Esophagus mucosa (tissue), 1 donor: ENCODE measurements around the gene CYP21A2. TPM values are rescaled to one million over a fixed set of nuclear protein-coding genes. Genes with fewer than 3 reads are reported as not detected.
A peak's percentile ranks its signal among the peaks of the same experiment; 100 is the strongest.

Source experiments
- ATAC-seq: fragments of 200-7000 bp; cut with Tn5 transposase; one replicate; pipeline ENCODE4 v1.9.1; 2020
- total RNA-seq: library from RNA; stranded (reverse); gene quantifications from one replicate; pipeline ENCODE4 v1.2.4, GENCODE V29; 2023
- donor health status: DM: yes; HTN: yes; CAD: no.

The CYP21A2 gene
- total RNA-seq, 1 donor from 2014 or later: 0.60 TPM

GRCh38 chr6:32083812-32084768 is 45.9 kb downstream of the CYP21A2 start:
- ATAC-seq: no peak

- no peak for ATAC-seq
Measured at GRCh38 chr6:32084780-32085179, 46.6 kb downstream of the CYP21A2 start.

DNA sequence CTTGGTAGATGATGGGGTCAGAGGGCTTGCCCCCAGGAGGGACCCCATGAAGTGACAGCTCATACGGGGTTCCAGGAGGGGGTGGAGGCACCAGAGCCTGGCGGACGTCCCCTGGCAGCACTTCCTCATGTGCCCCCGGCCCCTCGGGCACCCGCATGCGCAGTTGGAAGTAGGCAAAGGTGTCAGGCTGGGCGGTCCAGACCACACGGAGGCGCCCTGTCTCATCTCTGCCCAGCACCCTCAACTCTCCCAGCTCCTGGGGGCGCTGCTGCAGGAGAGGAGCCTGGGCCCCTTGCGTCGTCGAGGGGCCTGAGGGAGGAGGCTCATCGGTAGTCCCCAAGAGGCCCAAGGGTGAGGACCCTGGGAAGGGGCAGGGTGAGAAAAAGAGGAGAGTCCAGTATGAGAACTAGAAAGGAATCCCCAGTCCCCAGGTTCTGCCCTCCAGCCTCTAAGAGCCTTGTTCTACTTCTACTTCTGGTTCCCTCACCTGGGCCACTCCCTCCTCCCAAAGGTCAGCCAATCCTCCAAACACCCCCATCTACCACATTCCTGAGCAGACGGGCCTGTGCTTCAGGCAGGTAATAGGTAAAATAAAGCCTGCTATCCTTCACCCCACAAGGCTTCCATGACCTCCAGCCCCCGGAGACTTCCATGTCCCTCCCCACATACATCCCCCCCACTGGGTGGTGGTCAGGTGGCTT is 47.7 kb downstream of the CYP21A2 start:
- ATAC-seq: no peak

DNA sequence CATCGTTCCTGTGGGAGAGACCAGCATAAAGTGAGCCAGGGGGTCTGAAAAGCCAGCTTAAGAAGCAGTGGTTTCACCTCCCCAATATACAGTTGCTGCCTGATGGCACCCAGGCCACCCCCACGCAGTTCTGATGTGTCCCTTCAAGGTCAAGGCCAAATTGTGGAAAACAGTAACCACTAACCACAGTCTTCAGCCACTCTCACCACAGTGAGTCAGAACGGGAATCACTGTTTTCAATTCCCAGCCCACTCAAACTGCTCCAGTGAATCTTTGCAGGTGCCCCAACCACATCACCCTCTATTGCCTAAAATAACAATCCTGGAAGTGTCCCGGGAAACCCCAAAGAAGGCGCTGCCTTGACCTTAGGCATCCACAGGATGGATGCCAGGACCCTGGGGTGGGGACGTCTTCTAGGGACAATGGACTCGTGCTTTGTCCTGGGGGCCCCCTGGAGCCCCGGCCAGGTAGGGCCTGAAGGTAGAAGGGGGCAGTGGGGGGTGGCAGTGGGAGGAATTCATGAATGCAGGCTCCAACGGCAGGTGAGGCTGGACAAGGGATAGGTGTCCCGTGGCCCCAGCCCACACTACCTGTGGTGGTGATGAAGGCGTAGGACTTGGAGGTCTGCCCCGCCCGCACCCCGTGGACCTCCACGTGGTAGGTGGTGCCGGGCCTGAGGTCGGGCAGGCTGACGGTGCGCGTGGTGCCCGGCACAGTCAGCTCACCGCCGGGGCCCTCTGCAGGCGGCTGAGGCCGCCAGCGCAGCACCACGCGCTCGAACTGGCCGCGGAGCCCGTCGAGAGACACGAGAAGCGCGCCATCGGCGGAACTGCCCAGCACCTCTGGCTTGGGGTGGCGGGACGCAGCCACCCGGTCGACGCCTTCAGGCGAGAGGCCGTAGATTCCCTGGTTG is 48.7 kb downstream of the CYP21A2 start:
- ATAC-seq: peak; percentile 46

- peak; percentile 79 for ATAC-seq
Measured at GRCh38 chr6:32087574-32088486, 49.6 kb downstream of the CYP21A2 start.

DNA sequence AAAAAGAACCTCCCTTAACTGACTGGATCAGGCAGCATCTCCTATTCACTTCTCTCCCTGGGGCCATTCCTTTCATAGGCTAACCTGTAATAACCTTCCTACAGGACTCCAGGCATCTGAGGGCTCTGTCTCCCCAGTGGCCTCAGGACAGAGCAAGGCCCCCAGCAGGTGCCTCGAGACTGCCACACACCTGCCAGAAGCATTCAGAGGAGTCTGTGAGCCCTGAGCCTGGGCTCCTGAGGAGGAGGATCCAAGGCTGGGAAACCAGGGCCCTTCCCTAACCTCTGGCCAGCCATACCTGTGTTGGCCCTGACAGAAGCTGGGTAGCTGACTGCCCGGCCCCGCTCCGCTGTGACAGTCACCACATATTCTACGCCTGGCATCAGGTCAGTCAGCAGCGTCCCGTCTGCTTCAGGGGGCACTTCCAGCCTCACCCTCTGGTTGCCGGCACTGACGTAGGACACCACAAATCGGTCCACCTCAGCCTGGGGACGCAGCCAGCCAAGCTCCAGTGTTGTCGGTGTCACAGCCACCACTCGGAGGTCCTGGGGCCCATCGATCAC is 50.4 kb downstream of the CYP21A2 start:
- ATAC-seq: no peak

DNA sequence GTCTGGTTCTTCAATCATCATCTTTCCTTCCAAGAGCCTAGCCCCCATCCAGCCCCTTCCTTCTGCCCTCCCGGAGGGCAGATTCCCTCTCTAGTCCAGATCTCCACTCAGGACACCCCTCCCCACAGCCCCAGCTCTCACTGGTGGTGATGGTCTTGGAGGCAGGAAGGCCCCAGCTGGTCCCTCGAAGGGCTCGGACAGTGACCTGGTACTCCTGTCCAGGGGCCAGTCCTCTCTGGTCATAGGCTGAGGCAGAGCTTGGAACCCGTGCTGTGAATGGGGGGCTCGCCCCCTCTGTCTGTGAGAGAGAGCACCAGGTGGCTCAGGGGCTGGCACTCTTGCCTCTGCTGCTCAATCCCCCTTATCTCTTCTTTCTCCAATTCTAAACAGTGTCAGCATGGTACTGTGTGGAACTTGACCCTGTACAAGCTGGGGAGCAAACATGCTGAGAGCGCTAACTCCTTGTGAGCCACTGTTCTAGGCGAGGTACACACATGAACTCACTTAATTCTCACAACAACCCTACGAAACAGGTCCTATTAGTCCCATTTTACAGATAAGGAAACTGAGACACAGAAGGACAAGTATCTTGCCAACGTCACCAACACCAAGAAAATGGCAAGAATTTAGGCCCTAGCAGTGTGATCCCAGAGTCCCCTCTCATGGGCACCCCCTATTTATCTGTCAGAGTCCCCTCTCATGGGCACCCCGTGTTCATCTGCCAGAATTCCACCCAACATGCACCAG is 51.0 kb downstream of the CYP21A2 start:
- no peak for ATAC-seq

Other genes starting within 250 kb of the CYP21A2 start
- gene VARS1, start 242.7 kb upstream of the CYP21A2 start, total RNA-seq: 79.8 TPM
- 45.0 TPM for gene LSM2, start 231.4 kb upstream of the CYP21A2 start, total RNA-seq
- 0.44 TPM for gene HSPA1L, start 223.1 kb upstream of the CYP21A2 start, total RNA-seq
- gene HSPA1A, start 222.9 kb upstream of the CYP21A2 start, total RNA-seq: 56.6 TPM
- gene HSPA1B, start 210.7 kb upstream of the CYP21A2 start, total RNA-seq: 92.9 TPM
- 17.9 TPM for gene NEU1, start 175.6 kb upstream of the CYP21A2 start, total RNA-seq
- gene SLC44A4, start 159.4 kb upstream of the CYP21A2 start, total RNA-seq: 2.9 TPM
- 28.2 TPM for gene EHMT2, start 140.7 kb upstream of the CYP21A2 start, total RNA-seq
- gene ZBTB12, start 136.3 kb upstream of the CYP21A2 start, total RNA-seq: 2.0 TPM
- 2.9 TPM for gene C2, start 110.7 kb upstream of the CYP21A2 start, total RNA-seq
- gene CFB, start 92.3 kb upstream of the CYP21A2 start, total RNA-seq: 36.1 TPM
- 57.7 TPM for gene NELFE, start 79.4 kb upstream of the CYP21A2 start, total RNA-seq
- gene SKIC2, start 79.2 kb upstream of the CYP21A2 start, total RNA-seq: 31.3 TPM
- gene DXO, start 66.3 kb upstream of the CYP21A2 start, total RNA-seq: 10.6 TPM
- 2.9 TPM for gene C4A, start 56.4 kb upstream of the CYP21A2 start, total RNA-seq
- gene C4B, start 23.6 kb upstream of the CYP21A2 start, total RNA-seq: 5.3 TPM
- 7.6 TPM for gene TNXB, start 70.9 kb downstream of the CYP21A2 start, total RNA-seq
- 76.0 TPM for gene ATF6B, start 89.8 kb downstream of the CYP21A2 start, total RNA-seq
- gene FKBPL, start 91.9 kb downstream of the CYP21A2 start, total RNA-seq: 10.1 TPM
- 0.40 TPM for gene PRRT1, start 113.5 kb downstream of the CYP21A2 start, total RNA-seq
- 18.1 TPM for gene PPT2, start 115.7 kb downstream of the CYP21A2 start, total RNA-seq
- gene EGFL8, start 126.2 kb downstream of the CYP21A2 start, total RNA-seq: 10.2 TPM
- 18.2 TPM for gene AGPAT1, start 137.7 kb downstream of the CYP21A2 start, total RNA-seq
- gene RNF5, start 140.0 kb downstream of the CYP21A2 start, total RNA-seq: 30.4 TPM
- 2.7 TPM for gene AGER, start 145.8 kb downstream of the CYP21A2 start, total RNA-seq
- gene PBX2, start 151.8 kb downstream of the CYP21A2 start, total RNA-seq: 34.7 TPM
- gene GPSM3, start 154.2 kb downstream of the CYP21A2 start, total RNA-seq: 2.2 TPM
- 2.7 TPM for gene NOTCH4, start 185.7 kb downstream of the CYP21A2 start, total RNA-seq